ENCODE data around the gene NRP1.
A peak's percentile ranks its signal among the peaks of the same experiment; 100 is the strongest.

The NRP1 gene

GRCh38 chr10:33355274-33355673 is 20.8 kb upstream of the NRP1 start:
- Histone ChIP-seq H3K4me2 (ENCODE audit: low read length) (no peak overlapping the region), H3K4ac (ENCODE audit: low read depth, low read length) (no peak overlapping the region), H4K12ac (ENCODE audit: low read depth, low read length) (no peak overlapping the region), H3K36me3 (ENCODE audit: control insufficient read depth in 1 of 2, insufficient read depth in 2 of 2, low read length in 2 of 2) (no peaks in the 10 kb centered on the region), H3K4me3 (ENCODE audit: low read depth, low read length) (no peak overlapping the region), H3K9me3 (ENCODE audit: insufficient read depth, low read depth, low read length) (no peaks in the 10 kb centered on the region), H4K8ac (ENCODE audit: low read depth, low read length) (no peak overlapping the region), H2BK5ac (ENCODE audit: low read depth, low read length, poor library complexity) (no peak overlapping the region), H3K14ac (ENCODE audit: low read length) (no peak overlapping the region), H3K4me1 (ENCODE audit: control insufficient read depth in 1 of 2, insufficient read depth in 2 of 2, low read length in 2 of 2) (no peaks in the 10 kb centered on the region), H2AFZ (ENCODE audit: insufficient read depth, low read length, poor library complexity) (no peak overlapping the region), H3K18ac (ENCODE audit: low read length) (no peak overlapping the region), H2BK12ac (ENCODE audit: low read length) (no peak overlapping the region), H2BK120ac (ENCODE audit: insufficient read depth, low read length, poor library complexity) (no peak overlapping the region), H3K23ac (ENCODE audit: low read length) (no peak overlapping the region), H3K27ac (ENCODE audit: low read depth, low read length) (no peak overlapping the region), H2AK5ac (ENCODE audit: low read length) (no peak overlapping the region), H3K9ac (ENCODE audit: low read length) (no peak overlapping the region), H3K79me2 (ENCODE audit: control insufficient read depth, insufficient read depth, low read length, poor library complexity) (no peaks in the 10 kb centered on the region), H4K91ac (ENCODE audit: low read depth, low read length) (no peak overlapping the region), H3K79me1 (ENCODE audit: low read length) (no peaks in the 10 kb centered on the region), H3K27me3 (ENCODE audit: insufficient read depth, low read length) (no peaks in the 10 kb centered on the region)
- peak in 1 of 2 donors; percentile 8 for DNase-seq
- WGBS (ENCODE audit: extremely low coverage, insufficient coverage, insufficient read length) = no CpG with 5 or more reads among the region's 2 CpGs

GRCh38 chr10:33353853-33354252 is 19.4 kb upstream of the NRP1 start:
- no peak overlapping the region for H2BK120ac ChIP-seq (ENCODE audit: insufficient read depth, low read length, poor library complexity)
- no peaks in the 10 kb centered on the region for H3K36me3 ChIP-seq (ENCODE audit: control insufficient read depth in 1 of 2, insufficient read depth in 2 of 2, low read length in 2 of 2)
- no peak overlapping the region for H4K12ac ChIP-seq (ENCODE audit: low read depth, low read length)
- H3K23ac ChIP-seq (ENCODE audit: low read length) = no peak overlapping the region
- no peak overlapping the region for H2AFZ ChIP-seq (ENCODE audit: insufficient read depth, low read length, poor library complexity)
- no peak overlapping the region for H4K8ac ChIP-seq (ENCODE audit: low read depth, low read length)
- no peak overlapping the region for H2BK5ac ChIP-seq (ENCODE audit: low read depth, low read length, poor library complexity)
- no peaks in the 10 kb centered on the region for H3K4me1 ChIP-seq (ENCODE audit: control insufficient read depth in 1 of 2, insufficient read depth in 2 of 2, low read length in 2 of 2)
- H4K91ac ChIP-seq (ENCODE audit: low read depth, low read length) = no peak overlapping the region
- no peak overlapping the region for H2BK12ac ChIP-seq (ENCODE audit: low read length)
- H3K79me2 ChIP-seq (ENCODE audit: control insufficient read depth, insufficient read depth, low read length, poor library complexity) = no peaks in the 10 kb centered on the region
- no CpG with 5 or more reads among the region's 3 CpGs for whole genome bisulfite sequencing (ENCODE audit: extremely low coverage, insufficient coverage, insufficient read length)
- DNase-seq = peak in 1 of 2 donors; percentile 34
- H3K4ac ChIP-seq (ENCODE audit: low read depth, low read length) = no peak overlapping the region
- no peaks in the 10 kb centered on the region for H3K27me3 ChIP-seq (ENCODE audit: insufficient read depth, low read length)
- H3K79me1 ChIP-seq (ENCODE audit: low read length) = no peaks in the 10 kb centered on the region
- no peak overlapping the region for H3K4me3 ChIP-seq (ENCODE audit: low read depth, low read length)
- no peak overlapping the region for H2AK5ac ChIP-seq (ENCODE audit: low read length)
- no peak overlapping the region for H3K9ac ChIP-seq (ENCODE audit: low read length)
- H3K27ac ChIP-seq (ENCODE audit: low read depth, low read length) = no peak overlapping the region
- no peak overlapping the region for H3K14ac ChIP-seq (ENCODE audit: low read length)
- H3K4me2 ChIP-seq (ENCODE audit: low read length) = no peak overlapping the region
- H3K18ac ChIP-seq (ENCODE audit: low read length) = no peak overlapping the region
- no peaks in the 10 kb centered on the region for H3K9me3 ChIP-seq (ENCODE audit: insufficient read depth, low read depth, low read length)

DNA sequence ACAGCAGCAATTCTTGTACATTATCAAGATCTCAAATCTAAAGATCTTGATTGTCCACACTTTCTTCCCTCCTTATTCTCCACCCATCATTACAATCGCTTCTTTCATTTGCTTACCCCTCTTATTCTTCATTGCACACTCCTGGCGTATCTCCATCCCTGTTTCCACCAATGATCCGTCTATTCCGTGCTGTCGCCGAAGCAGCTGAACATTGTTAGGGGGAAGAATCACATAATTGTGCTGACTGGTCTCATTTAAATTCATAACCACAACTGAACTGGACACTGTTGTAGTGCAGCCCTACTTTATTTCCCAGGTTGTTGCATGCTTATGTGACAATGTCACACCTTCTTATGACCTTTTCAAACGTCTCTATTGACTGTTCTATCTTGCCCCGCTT is 18.9 kb upstream of the NRP1 start:
- Histone ChIP-seq H3K4me3 (ENCODE audit: low read depth, low read length) (no peak overlapping the region), H3K27me3 (ENCODE audit: insufficient read depth, low read length) (no peaks in the 10 kb centered on the region), H4K12ac (ENCODE audit: low read depth, low read length) (no peak overlapping the region), H3K4me2 (ENCODE audit: low read length) (no peak overlapping the region), H3K36me3 (ENCODE audit: control insufficient read depth in 1 of 2, insufficient read depth in 2 of 2, low read length in 2 of 2) (no peaks in the 10 kb centered on the region), H3K4ac (ENCODE audit: low read depth, low read length) (no peak overlapping the region), H2BK120ac (ENCODE audit: insufficient read depth, low read length, poor library complexity) (no peak overlapping the region), H3K18ac (ENCODE audit: low read length) (no peak overlapping the region), H3K79me2 (ENCODE audit: control insufficient read depth, insufficient read depth, low read length, poor library complexity) (no peaks in the 10 kb centered on the region), H2BK5ac (ENCODE audit: low read depth, low read length, poor library complexity) (no peak overlapping the region), H2AFZ (ENCODE audit: insufficient read depth, low read length, poor library complexity) (no peak overlapping the region), H3K27ac (ENCODE audit: low read depth, low read length) (no peak overlapping the region), H3K23ac (ENCODE audit: low read length) (no peak overlapping the region), H4K91ac (ENCODE audit: low read depth, low read length) (no peak overlapping the region), H3K9me3 (ENCODE audit: insufficient read depth, low read depth, low read length) (no peaks in the 10 kb centered on the region), H2AK5ac (ENCODE audit: low read length) (no peak overlapping the region), H2BK12ac (ENCODE audit: low read length) (no peak overlapping the region), H3K4me1 (ENCODE audit: control insufficient read depth in 1 of 2, insufficient read depth in 2 of 2, low read length in 2 of 2) (no peaks in the 10 kb centered on the region), H3K9ac (ENCODE audit: low read length) (no peak overlapping the region), H3K79me1 (ENCODE audit: low read length) (no peaks in the 10 kb centered on the region), H3K14ac (ENCODE audit: low read length) (no peak overlapping the region), H4K8ac (ENCODE audit: low read depth, low read length) (no peak overlapping the region)
- no peak for DNase-seq
- 100% methylated on average over 1 of the region's 8 CpGs for WGBS (ENCODE audit: extremely low coverage, insufficient coverage, insufficient read length)

DNA sequence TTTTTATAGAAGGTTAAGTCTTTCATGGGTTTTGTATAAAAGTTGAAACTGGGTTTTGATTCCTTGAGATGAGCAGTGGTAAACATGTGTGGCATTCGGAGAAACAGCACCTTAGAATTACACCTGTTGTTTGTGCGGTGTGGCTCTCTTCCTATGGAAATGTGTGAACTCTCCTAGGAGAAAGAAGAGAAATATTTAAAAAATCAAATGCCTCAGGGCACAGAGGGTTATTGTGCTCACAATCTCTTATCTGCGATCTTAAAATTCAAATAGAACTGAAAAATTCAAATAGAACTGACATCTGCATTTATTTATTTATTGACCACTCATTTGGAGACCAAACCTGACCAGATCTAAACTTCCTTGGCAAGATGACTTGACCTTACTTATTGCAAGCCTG is 18.1 kb upstream of the NRP1 start:
- Histone ChIP-seq H3K4me1 (ENCODE audit: control insufficient read depth in 1 of 2, insufficient read depth in 2 of 2, low read length in 2 of 2) (no peaks in the 10 kb centered on the region), H3K4me3 (ENCODE audit: low read depth, low read length) (no peak overlapping the region), H4K91ac (ENCODE audit: low read depth, low read length) (no peak overlapping the region), H3K9ac (ENCODE audit: low read length) (no peak overlapping the region), H2AFZ (ENCODE audit: insufficient read depth, low read length, poor library complexity) (no peak overlapping the region), H3K9me3 (ENCODE audit: insufficient read depth, low read depth, low read length) (no peaks in the 10 kb centered on the region), H2BK12ac (ENCODE audit: low read length) (no peak overlapping the region), H3K4ac (ENCODE audit: low read depth, low read length) (no peak overlapping the region), H3K18ac (ENCODE audit: low read length) (no peak overlapping the region), H2BK120ac (ENCODE audit: insufficient read depth, low read length, poor library complexity) (no peak overlapping the region), H3K23ac (ENCODE audit: low read length) (no peak overlapping the region), H3K36me3 (ENCODE audit: control insufficient read depth in 1 of 2, insufficient read depth in 2 of 2, low read length in 2 of 2) (no peaks in the 10 kb centered on the region), H3K27ac (ENCODE audit: low read depth, low read length) (no peak overlapping the region), H2AK5ac (ENCODE audit: low read length) (no peak overlapping the region), H3K27me3 (ENCODE audit: insufficient read depth, low read length) (no peaks in the 10 kb centered on the region), H4K12ac (ENCODE audit: low read depth, low read length) (no peak overlapping the region), H4K8ac (ENCODE audit: low read depth, low read length) (no peak overlapping the region), H3K79me1 (ENCODE audit: low read length) (no peaks in the 10 kb centered on the region), H3K79me2 (ENCODE audit: control insufficient read depth, insufficient read depth, low read length, poor library complexity) (no peaks in the 10 kb centered on the region), H2BK5ac (ENCODE audit: low read depth, low read length, poor library complexity) (no peak overlapping the region), H3K14ac (ENCODE audit: low read length) (no peak overlapping the region), H3K4me2 (ENCODE audit: low read length) (no peak overlapping the region)
- DNase-seq = peak in 1 of 2 donors; percentile 57
- no CpG with 5 or more reads among the region's 3 CpGs for WGBS (ENCODE audit: extremely low coverage, insufficient coverage, insufficient read length)
